DMS53 (cell line): ENCODE measurements around the gene PRRT3.
"Not testable (repeated sequence)": the region's sequence is repeated elsewhere in the genome, so short reads cannot be mapped to it uniquely, and the experiment has no call there.

Source experiments
- DNase-seq: peaks from one replicate; lab custom pipeline; 2025; lab: John Stamatoyannopoulos, UW

The PRRT3 gene

DNA sequence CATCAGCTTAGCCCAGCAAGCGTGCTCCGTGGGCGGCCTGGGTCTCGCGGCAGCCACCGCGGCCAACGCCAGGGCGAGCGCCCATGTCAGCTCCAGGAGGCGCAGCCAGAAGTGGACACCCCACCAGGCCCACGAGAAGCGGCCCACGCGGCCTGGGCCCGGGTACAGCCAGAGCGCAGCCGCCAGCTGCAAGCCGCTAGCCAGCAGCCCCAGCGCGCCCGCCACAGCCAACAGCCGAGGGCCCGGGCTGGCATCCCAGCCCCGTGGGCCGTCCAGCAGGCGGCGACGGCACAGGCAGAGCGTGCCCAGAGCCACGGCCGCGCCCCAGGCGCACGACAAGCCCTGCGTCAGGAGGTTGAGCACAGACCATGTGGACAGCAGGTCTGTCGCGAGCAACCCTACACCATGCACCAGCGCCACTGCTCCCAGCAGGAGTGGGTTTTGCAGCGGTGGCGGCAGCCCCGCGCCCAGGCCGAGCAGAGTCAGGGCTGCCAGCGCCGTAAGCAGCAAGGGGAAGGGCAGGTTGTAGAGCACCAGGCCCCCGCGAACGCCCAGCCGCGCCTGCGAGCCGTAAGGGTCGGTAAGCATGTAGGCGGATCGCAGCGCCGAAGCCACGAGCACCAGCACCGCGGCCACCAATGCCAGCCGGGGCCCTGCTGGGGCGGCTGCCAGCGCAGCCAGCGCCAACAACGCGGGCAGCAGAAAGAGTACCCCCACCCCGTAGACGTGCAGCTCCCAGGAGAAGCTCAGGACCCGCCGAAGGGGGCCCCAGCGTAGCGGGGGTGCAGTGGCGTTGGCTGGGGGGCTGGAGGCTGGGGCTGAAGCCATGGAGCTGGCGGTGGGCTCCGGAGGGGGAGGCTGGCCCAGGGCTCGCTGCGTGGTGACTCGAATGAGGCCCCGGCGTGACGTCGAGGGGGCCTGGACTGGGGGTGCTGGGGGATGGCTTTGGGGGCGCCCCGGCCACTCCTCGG is 4.9 kb downstream of the PRRT3 start:
- peak; percentile 75 for DNase-seq

DNA sequence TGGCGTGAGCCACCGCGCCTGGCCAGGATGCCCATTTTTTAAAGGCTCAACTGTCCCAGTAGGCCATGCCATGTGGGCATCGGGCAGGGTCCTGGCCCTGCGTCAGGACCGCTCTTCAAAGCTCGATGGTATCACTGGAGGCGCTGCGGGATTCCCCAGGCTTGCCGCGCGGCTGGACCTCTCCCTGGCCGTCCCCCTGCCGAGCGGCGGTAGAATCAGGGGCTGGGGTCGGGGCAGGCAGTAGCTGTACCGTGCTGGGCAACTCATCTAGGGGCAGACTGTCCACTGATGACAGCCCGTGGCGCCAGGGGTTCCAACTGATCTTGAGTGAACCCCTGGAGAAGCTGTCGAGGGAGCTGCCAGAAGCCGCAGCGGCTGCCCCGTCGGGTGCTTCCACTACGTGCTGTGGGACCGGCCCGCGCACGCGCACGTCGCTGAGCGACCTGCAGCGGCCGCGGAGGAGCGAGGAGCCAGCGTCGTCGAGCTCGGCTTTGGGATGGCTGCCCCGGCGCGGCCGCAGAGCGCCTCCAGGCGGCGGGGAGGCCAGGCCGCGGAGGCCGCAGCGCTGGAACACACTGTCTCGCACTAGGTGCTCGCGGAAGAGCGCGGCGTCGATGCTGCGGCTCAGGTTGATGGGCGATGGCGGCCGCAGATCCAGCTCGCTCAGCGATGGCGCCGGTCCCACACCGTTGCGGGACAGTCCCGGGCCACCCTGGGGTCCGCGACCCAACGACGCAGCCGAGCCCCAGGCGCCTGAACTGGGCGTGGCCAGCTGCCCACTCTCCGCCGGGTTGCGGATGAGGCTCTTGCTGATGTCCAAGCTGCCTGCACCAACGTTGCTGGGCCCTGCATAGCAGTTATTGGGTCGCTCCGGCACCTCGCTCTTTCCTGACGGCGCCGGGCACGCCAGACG is 5.8 kb downstream of the PRRT3 start:
- peak; percentile 90 for DNase-seq

- no peak for DNase-seq
Measured at GRCh38 chr3:9945358-9945757, 6.8 kb downstream of the PRRT3 start.

DNA sequence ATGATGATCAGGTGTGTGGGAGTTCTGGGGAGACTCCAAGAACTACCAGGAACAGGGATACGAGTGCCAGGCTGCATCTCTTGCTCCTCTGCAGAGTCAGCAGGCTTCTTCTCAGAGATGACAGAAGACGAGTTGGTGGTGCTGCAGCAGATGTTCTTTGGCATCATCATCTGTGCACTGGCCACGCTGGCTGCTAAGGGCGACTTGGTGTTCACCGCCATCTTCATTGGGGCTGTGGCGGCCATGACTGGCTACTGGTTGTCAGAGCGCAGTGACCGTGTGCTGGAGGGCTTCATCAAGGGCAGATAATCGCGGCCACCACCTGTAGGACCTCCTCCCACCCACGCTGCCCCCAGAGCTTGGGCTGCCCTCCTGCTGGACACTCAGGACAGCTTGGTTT is 7.9 kb downstream of the PRRT3 start:
- no peak for DNase-seq

- no peak for DNase-seq
Measured at GRCh38 chr3:9942934-9943690, 9.1 kb downstream of the PRRT3 start.

DNA sequence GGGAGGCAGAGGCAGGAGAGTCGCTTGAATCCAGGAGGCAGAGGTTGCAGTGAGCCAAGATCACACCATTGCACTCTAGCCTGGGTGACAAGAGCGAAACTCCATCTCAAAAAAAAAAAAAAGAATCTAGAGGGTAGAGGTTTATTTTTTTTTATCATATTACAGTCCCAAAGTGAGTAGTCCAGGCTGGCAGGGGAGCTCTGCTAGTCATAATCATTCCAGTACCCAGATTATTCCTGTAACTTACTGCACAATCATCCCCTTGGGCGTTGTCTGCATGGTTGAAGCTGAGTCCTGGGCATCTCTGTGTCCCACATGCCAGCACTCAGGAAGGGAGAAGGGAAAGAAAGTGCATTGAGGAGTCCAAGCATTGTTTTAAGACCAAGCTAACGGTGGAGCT is 10.0 kb downstream of the PRRT3 start:
- DNase-seq, result no peak

DNA sequence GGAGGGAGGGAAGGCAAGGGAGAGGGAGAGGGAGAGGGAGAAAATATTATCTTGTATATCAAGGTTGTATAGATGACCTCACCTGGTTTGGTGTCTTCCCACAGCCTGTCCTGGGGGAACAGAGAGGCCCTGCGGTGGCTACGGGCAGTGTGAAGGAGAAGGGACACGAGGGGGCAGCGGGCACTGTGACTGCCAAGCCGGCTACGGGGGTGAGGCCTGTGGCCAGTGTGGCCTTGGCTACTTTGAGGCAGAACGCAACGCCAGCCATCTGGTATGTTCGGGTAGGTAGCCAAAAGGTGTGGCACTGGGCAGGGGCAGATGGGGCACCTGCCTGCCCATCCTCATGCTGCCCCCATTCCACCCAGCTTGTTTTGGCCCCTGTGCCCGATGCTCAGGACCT is 11.5 kb downstream of the PRRT3 start:
- no peak for DNase-seq

DNA sequence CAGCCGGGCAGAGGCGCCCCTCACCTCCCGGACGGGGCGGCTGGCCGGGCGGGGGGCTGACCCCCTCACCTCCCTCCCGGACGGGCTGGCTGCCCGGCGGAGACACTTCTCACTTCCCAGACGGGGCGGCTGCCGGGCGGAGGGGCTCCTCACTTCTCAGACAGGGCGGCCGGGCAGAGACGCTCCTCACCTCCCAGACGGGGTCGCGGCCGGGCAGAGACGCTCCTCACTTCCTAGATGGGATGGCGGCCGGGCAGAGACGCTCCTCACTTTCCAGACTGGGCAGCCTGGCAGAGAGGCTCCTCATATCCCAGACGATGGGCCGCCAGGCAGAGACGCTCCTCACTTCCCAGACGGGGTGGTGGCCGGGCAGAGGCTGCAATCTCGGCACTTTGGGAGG is 12.3 kb downstream of the PRRT3 start:
- DNase-seq, result not testable (repeated sequence)

DNA sequence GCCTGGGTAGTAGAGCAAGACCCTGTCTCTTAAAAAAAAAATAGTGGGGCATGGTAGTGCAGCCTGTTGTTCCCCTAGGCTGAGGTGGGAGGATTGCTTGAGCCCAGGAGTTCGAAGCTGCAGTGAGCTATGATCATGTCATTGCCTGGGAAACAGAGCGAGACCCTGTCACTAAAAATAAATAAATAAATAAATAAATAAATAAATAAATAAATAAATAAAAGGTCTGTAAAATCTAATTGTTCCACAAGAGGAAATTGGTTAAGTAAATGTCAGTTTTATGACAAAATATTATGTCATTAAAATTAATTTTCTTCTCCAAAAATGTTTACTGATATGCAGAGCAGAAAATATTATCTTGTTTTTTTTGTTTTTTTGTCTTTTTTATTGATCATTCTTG is 13.2 kb downstream of the PRRT3 start:
- no peak for DNase-seq

- DNase-seq, result no peak
Measured at GRCh38 chr3:9937486-9938238, 14.5 kb downstream of the PRRT3 start.

- no peak for DNase-seq
Measured at GRCh38 chr3:9935966-9936510, 16.2 kb downstream of the PRRT3 start.

- no peak for DNase-seq
Measured at GRCh38 chr3:9934993-9935392, 17.2 kb downstream of the PRRT3 start.

GRCh38 chr3:9934235-9934621 is 18.0 kb downstream of the PRRT3 start:
- peak; percentile 51 for DNase-seq

DNA sequence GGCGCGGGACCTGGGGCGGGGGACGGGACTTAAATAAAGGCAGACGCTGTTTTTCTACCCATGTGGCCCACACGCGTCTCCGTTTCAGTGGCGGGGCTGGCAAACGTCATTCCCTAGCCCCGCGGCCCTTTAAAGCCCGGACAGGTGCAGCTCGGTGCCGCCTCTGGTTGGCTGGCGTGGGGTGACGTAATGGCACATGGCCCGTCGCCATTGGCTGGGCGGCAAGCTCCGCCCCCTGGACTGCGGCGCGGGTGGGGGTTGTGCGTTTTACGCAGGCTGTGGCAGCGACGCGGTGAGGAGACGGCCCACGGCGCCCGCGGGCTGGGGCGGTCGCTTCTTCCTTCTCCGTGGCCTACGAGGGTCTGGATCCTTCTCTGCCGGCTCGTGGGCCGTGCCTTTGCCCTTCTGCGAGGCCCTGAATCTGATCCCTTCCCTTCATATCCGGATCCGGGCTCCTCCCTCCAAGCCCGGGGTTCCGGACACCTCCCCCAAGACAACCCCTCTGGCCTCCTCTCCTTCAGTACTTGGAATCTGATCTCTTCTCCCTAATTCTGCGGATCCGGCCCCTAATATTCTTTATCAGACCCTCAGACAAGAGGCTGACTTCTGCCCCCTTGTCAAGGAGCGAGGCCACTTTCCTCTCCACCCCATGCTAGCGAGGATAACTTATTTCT is 18.5 kb downstream of the PRRT3 start, which contains the start of gene CRELD1:
CRELD1 (plus strand) TSS at position 274 of the 674 bp plus-strand sequence. CDS start 605 bp downstream, outside the sequence.
- peak; percentile 92 for DNase-seq

DNA sequence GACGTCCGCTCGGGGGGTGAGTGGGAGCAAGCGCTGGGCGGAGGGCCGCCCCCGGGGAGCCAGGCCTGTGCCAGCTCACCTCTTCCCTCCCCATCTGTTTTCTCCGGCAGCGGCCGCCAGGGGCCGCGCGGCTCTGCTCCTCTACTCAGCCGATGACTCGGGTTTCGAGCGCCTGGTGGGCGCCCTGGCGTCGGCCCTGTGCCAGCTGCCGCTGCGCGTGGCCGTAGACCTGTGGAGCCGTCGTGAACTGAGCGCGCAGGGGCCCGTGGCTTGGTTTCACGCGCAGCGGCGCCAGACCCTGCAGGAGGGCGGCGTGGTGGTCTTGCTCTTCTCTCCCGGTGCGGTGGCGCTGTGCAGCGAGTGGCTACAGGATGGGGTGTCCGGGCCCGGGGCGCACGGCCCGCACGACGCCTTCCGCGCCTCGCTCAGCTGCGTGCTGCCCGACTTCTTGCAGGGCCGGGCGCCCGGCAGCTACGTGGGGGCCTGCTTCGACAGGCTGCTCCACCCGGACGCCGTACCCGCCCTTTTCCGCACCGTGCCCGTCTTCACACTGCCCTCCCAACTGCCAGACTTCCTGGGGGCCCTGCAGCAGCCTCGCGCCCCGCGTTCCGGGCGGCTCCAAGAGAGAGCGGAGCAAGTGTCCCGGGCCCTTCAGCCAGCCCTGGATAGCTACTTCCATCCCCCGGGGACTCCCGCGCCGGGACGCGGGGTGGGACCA is 19.2 kb downstream of the PRRT3 start:
- peak; percentile 76 for DNase-seq

DNA sequence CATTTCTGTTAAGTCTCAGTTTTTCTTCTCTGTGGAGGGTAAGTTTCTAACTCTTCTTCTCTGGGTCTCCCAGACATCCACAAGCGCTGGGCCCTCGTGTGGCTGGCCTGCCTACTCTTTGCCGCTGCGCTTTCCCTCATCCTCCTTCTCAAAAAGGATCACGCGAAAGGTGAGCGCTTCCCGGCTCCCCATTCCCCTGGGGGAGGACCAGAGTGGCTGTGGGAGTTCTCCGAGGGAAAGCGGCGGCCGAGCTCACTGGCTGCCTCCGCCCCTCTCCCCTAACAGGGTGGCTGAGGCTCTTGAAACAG is 19.7 kb downstream of the PRRT3 start:
- no peak for DNase-seq

GRCh38 chr3:9930804-9931418 is 21.3 kb downstream of the PRRT3 start:
- DNase-seq, result no peak

- no peak for DNase-seq
Measured at GRCh38 chr3:9928158-9928557, 24.1 kb downstream of the PRRT3 start.
